ENCODE data around the gene GDPD5.

The GDPD5 gene

DNA sequence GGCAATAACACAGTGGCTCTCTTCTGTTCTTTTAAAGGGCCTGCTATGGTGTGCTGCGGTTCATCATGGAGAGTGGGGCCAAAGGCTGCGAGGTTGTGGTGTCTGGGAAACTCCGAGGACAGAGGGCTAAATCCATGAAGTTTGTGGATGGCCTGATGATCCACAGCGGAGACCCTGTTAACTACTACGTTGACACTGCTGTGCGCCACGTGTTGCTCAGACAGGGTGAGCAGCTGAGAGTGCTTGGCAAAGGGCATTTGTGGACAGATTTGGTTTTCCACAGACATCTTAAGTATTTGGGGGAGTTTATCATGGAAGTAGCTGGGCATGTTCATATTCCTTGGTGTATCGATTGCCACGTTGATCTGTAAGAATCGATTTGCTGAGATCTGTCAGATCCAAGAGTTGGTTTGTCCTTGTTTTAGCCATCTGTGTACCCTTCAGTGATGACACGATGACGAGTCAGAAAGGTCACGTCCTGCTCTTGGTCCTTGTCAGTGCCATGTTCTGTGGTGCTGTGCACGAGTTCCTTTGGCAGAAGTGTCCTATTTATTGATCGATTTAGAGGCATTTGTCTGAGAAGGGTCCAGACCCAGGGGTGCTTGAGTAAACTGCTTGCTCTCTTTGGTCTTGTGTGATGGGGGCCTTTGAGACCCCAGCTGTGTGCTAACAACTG, 121.6 kb downstream of the GDPD5 start:
- no peak for DNase-seq
- Histone ChIP-seq H3K27ac (ENCODE audit: insufficient read depth, low read length, poor library complexity, severe bottlenecking) (no peak overlapping the region), H3K9me3 (ENCODE audit: control insufficient read depth, low read length) (no peaks in the 10 kb centered on the region), H3K4me1 (ENCODE audit: control insufficient read depth, insufficient read depth, low read length, poor library complexity, severe bottlenecking) (peaks cover 8% of the 10 kb centered on the region), H3K4me3 (ENCODE audit: insufficient read depth, low read depth, low read length, poor library complexity, severe bottlenecking) (no peak overlapping the region), H3K36me3 (ENCODE audit: control insufficient read depth, insufficient read depth, low read length) (peaks cover 59% of the 10 kb centered on the region), H3K27me3 (replicated peaks; ENCODE audit: control insufficient read depth, insufficient read depth, low read length, poor library complexity, severe bottlenecking) (no peaks in the 10 kb centered on the region)

- no peaks in the 10 kb centered on the region for H3K27me3 ChIP-seq (replicated peaks; ENCODE audit: control insufficient read depth, insufficient read depth, low read length, poor library complexity, severe bottlenecking)
- H3K9me3 ChIP-seq (ENCODE audit: control insufficient read depth, low read length) = no peaks in the 10 kb centered on the region
- DNase-seq = no peak
- H3K4me1 ChIP-seq (ENCODE audit: control insufficient read depth, insufficient read depth, low read length, poor library complexity, severe bottlenecking) = peaks cover 8% of the 10 kb centered on the region
- H3K27ac ChIP-seq (ENCODE audit: insufficient read depth, low read length, poor library complexity, severe bottlenecking) = no peak overlapping the region
- peaks cover 59% of the 10 kb centered on the region for H3K36me3 ChIP-seq (ENCODE audit: control insufficient read depth, insufficient read depth, low read length)
- no peak overlapping the region for H3K4me3 ChIP-seq (ENCODE audit: insufficient read depth, low read depth, low read length, poor library complexity, severe bottlenecking)
Observed at GRCh38 chr11:75403037-75403436, 122.7 kb downstream of the GDPD5 start.

DNA sequence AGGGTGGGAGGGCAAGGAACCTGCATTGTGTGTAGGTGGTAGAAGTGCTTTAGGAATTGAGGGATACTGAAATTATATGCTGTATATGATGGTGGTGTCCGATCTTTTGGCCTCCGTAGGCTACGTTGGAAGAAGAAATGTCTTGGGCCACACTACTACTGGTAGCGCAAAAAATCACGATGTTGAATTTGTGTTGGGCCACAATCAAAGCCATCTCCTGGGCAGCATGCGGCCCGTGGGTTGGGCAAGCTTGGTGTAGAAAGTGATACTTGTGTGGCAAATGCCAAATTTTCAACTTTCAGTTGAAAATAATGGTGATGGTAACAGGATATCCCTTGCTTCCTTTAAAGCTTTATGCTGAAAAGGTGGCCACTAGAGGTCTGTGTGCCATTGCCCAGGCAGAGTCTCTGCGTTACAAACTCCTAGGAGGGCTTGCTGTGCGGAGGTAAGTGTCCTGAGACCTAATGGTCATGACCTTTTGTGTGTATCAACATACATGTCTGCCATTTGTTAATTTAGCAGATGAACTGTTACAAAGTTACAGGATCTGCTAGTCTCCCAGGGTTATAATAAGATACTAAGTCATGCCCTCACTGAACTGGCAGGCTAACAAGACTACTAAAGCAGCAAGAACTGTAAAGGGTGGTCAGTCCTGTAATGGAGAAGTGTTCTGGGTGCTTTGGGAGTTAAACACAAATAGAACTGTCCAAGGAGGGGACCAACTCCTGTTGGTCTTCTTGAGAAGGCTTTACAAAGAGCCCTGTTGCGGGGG, 123.6 kb downstream of the GDPD5 start:
- peaks cover 59% of the 10 kb centered on the region for H3K36me3 ChIP-seq (ENCODE audit: control insufficient read depth, insufficient read depth, low read length)
- no peak for DNase-seq
- no peak overlapping the region for H3K4me3 ChIP-seq (ENCODE audit: insufficient read depth, low read depth, low read length, poor library complexity, severe bottlenecking)
- H3K27ac ChIP-seq (ENCODE audit: insufficient read depth, low read length, poor library complexity, severe bottlenecking) = peak overlapping the region; percentile 77
- H3K9me3 ChIP-seq (ENCODE audit: control insufficient read depth, low read length) = no peaks in the 10 kb centered on the region
- peaks cover 8% of the 10 kb centered on the region for H3K4me1 ChIP-seq (ENCODE audit: control insufficient read depth, insufficient read depth, low read length, poor library complexity, severe bottlenecking)
- H3K27me3 ChIP-seq (replicated peaks; ENCODE audit: control insufficient read depth, insufficient read depth, low read length, poor library complexity, severe bottlenecking) = no peaks in the 10 kb centered on the region

DNA sequence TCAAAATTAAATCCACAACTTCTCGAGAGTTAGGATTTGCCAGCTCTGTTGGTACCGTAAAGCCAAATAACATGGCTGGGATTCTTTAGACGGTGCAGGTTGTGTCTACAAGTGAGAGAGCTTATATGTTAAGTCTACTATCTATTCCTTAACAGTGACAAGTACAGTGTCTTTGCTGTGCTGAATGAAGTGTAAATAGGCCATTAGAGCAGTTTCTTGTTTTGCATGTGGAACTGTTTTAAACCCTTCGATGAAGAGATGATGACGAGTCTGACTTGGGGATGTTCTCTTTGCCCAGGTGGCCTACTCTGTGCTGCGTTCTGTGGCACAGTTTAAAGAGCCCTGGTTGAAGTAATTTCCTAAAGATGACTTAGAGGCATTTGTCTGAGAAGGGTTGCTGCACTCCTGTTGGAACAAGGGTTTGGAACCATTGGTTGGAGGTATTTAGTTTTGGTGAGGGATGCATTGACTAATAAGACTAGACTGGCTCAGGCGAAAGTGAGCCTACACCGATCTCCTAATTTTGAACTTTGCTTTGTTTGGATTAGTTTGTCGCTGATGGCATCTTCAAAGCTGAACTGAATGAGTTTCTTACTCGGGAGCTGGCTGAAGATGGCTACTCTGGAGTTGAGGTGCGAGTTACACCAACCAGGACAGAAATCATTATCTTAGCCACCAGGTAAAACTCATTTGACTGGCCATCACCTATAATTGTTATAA, 125.4 kb downstream of the GDPD5 start:
- H3K36me3 ChIP-seq (ENCODE audit: control insufficient read depth, insufficient read depth, low read length) = peaks cover 41% of the 10 kb centered on the region
- H3K4me1 ChIP-seq (ENCODE audit: control insufficient read depth, insufficient read depth, low read length, poor library complexity, severe bottlenecking) = peaks cover 8% of the 10 kb centered on the region
- peak in 1 of 3 donors; percentile 3 for DNase-seq
- no peaks in the 10 kb centered on the region for H3K27me3 ChIP-seq (replicated peaks; ENCODE audit: control insufficient read depth, insufficient read depth, low read length, poor library complexity, severe bottlenecking)
- peak overlapping the region; percentile 77 for H3K27ac ChIP-seq (ENCODE audit: insufficient read depth, low read length, poor library complexity, severe bottlenecking)
- no peaks in the 10 kb centered on the region for H3K9me3 ChIP-seq (ENCODE audit: control insufficient read depth, low read length)
- peak overlapping the region; percentile 64 for H3K4me3 ChIP-seq (ENCODE audit: insufficient read depth, low read depth, low read length, poor library complexity, severe bottlenecking)

GRCh38 chr11:75399344-75400145, 126.2 kb downstream of the GDPD5 start, which contains the start of gene RPS3:
RPS3 (plus strand) TSS chr11:75399518; CDS start chr11:75399548, 30 bp downstream.
- Histone ChIP-seq H3K9me3 (ENCODE audit: control insufficient read depth, low read length) (no peaks in the 10 kb centered on the region), H3K27me3 (replicated peaks; ENCODE audit: control insufficient read depth, insufficient read depth, low read length, poor library complexity, severe bottlenecking) (no peaks in the 10 kb centered on the region), H3K4me1 (ENCODE audit: control insufficient read depth, insufficient read depth, low read length, poor library complexity, severe bottlenecking) (peaks cover 8% of the 10 kb centered on the region), H3K4me3 (ENCODE audit: insufficient read depth, low read depth, low read length, poor library complexity, severe bottlenecking) (peak within 1 kb of the TSS; percentile 64), H3K27ac (ENCODE audit: insufficient read depth, low read length, poor library complexity, severe bottlenecking) (peak within 1 kb of the TSS; percentile 77), H3K36me3 (ENCODE audit: control insufficient read depth, insufficient read depth, low read length) (peaks cover 34% of the 10 kb centered on the region)
- peak; percentile 72 to 80 (median 78) for DNase-seq

- no peak overlapping the region for H3K27ac ChIP-seq (ENCODE audit: insufficient read depth, low read length, poor library complexity, severe bottlenecking)
- H3K36me3 ChIP-seq (ENCODE audit: control insufficient read depth, insufficient read depth, low read length) = peaks cover 27% of the 10 kb centered on the region
- no peaks in the 10 kb centered on the region for H3K9me3 ChIP-seq (ENCODE audit: control insufficient read depth, low read length)
- no peak overlapping the region for H3K4me3 ChIP-seq (ENCODE audit: insufficient read depth, low read depth, low read length, poor library complexity, severe bottlenecking)
- DNase-seq = no peak
- H3K4me1 ChIP-seq (ENCODE audit: control insufficient read depth, insufficient read depth, low read length, poor library complexity, severe bottlenecking) = peaks cover 8% of the 10 kb centered on the region
- no peaks in the 10 kb centered on the region for H3K27me3 ChIP-seq (replicated peaks; ENCODE audit: control insufficient read depth, insufficient read depth, low read length, poor library complexity, severe bottlenecking)
Observed at GRCh38 chr11:75398906-75399305, 126.8 kb downstream of the GDPD5 start.

- H3K9me3 ChIP-seq (ENCODE audit: control insufficient read depth, low read length) = no peaks in the 10 kb centered on the region
- H3K27ac ChIP-seq (ENCODE audit: insufficient read depth, low read length, poor library complexity, severe bottlenecking) = no peak overlapping the region
- H3K4me1 ChIP-seq (ENCODE audit: control insufficient read depth, insufficient read depth, low read length, poor library complexity, severe bottlenecking) = no peaks in the 10 kb centered on the region
- H3K27me3 ChIP-seq (replicated peaks; ENCODE audit: control insufficient read depth, insufficient read depth, low read length, poor library complexity, severe bottlenecking) = no peaks in the 10 kb centered on the region
- H3K36me3 ChIP-seq (ENCODE audit: control insufficient read depth, insufficient read depth, low read length) = no peaks in the 10 kb centered on the region
- H3K4me3 ChIP-seq (ENCODE audit: insufficient read depth, low read depth, low read length, poor library complexity, severe bottlenecking) = no peak overlapping the region
- no peak for DNase-seq
Observed at GRCh38 chr11:75394085-75394840, 131.5 kb downstream of the GDPD5 start.

- Histone ChIP-seq H3K4me3 (ENCODE audit: insufficient read depth, low read depth, low read length, poor library complexity, severe bottlenecking) (no peak overlapping the region), H3K27me3 (replicated peaks; ENCODE audit: control insufficient read depth, insufficient read depth, low read length, poor library complexity, severe bottlenecking) (no peaks in the 10 kb centered on the region), H3K27ac (ENCODE audit: insufficient read depth, low read length, poor library complexity, severe bottlenecking) (no peak overlapping the region), H3K4me1 (ENCODE audit: control insufficient read depth, insufficient read depth, low read length, poor library complexity, severe bottlenecking) (no peaks in the 10 kb centered on the region), H3K9me3 (ENCODE audit: control insufficient read depth, low read length) (no peaks in the 10 kb centered on the region), H3K36me3 (ENCODE audit: control insufficient read depth, insufficient read depth, low read length) (no peaks in the 10 kb centered on the region)
- DNase-seq = no peak
Observed at GRCh38 chr11:75389925-75390324, 135.8 kb downstream of the GDPD5 start.

DNA sequence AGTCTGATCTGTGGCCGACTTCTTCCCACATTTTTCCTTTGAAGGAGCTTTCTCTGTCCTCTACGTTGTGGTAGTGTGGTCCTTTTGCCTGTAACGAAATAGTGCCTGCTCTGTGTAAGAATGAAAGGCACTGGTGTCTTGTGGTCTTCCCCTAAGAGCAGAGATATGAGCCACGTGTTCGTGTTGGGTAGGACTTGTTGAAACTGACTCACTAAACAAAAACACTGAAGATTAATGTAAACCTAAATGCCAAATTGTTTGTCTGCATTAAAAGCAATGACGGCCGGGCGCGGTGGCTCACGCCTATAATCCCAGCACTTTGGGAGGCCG, 136.5 kb downstream of the GDPD5 start:
- no peak for DNase-seq
- no peak overlapping the region for H3K27ac ChIP-seq (ENCODE audit: insufficient read depth, low read length, poor library complexity, severe bottlenecking)
- no peaks in the 10 kb centered on the region for H3K36me3 ChIP-seq (ENCODE audit: control insufficient read depth, insufficient read depth, low read length)

More for the DNA sequence above, 136.5 kb downstream of the GDPD5 start:
- no peak overlapping the region for H3K4me3 ChIP-seq (ENCODE audit: insufficient read depth, low read depth, low read length, poor library complexity, severe bottlenecking)
- H3K27me3 ChIP-seq (replicated peaks; ENCODE audit: control insufficient read depth, insufficient read depth, low read length, poor library complexity, severe bottlenecking) = no peaks in the 10 kb centered on the region
- H3K9me3 ChIP-seq (ENCODE audit: control insufficient read depth, low read length) = no peaks in the 10 kb centered on the region
- H3K4me1 ChIP-seq (ENCODE audit: control insufficient read depth, insufficient read depth, low read length, poor library complexity, severe bottlenecking) = peaks cover 2% of the 10 kb centered on the region
